Measurements from ENCODE around the gene FAM241A. TPM values are rescaled to one million over a fixed set of nuclear protein-coding genes. Genes with fewer than 3 reads are reported as not detected.
"Not testable (repeated sequence)": the region's sequence is repeated elsewhere in the genome, so short reads cannot be mapped to it uniquely, and the experiment has no call there.

The FAM241A gene
- 1.2 TPM for polyA plus RNA-seq

- Mint-ChIP-seq H3K4me1 (peaks cover 7 to 14% (median 11%) of the 10 kb centered on the region in 3 donors), H3K27me3 (peaks cover 2% of the 10 kb centered on the region), H3K4me3 (peak within 1 kb of the TSS; percentile 90 to 97 (median 96)), H3K36me3 (no peaks in the 10 kb centered on the region), H3K27ac (peak within 1 kb of the TSS; percentile 65 to 89 (median 66)), H3K9me3 (no peaks in the 10 kb centered on the region)
These were observed at the start of gene FAM241A for GRCh38 chr4:112145326-112145789. FAM241A (plus strand) TSS chr4:112145454; CDS start chr4:112145581, 127 bp downstream.

GRCh38 chr4:112098841-112099530 is 46.3 kb upstream of the FAM241A start:
- Mint-ChIP-seq H3K4me3 (no peak overlapping the region), H3K27ac (no peak overlapping the region), H3K36me3 (no peaks in the 10 kb centered on the region), H3K27me3 (no peaks in the 10 kb centered on the region), H3K9me3 (no peaks in the 10 kb centered on the region), H3K4me1 (peaks cover 0 to 2% (median 0%) of the 10 kb centered on the region in 3 donors)

- Mint-ChIP-seq H3K4me3 (no peak overlapping the region), H3K27me3 (no peaks in the 10 kb centered on the region), H3K4me1 (peaks cover 0 to 2% (median 0%) of the 10 kb centered on the region in 3 donors), H3K9me3 (no peaks in the 10 kb centered on the region), H3K36me3 (no peaks in the 10 kb centered on the region), H3K27ac (no peak overlapping the region)
These were observed 45.5 kb upstream of the FAM241A start for GRCh38 chr4:112099701-112100297.

GRCh38 chr4:112102875-112103370 is 42.3 kb upstream of the FAM241A start:
- no peak overlapping the region for H3K27ac Mint-ChIP-seq
- H3K9me3 Mint-ChIP-seq = no peaks in the 10 kb centered on the region
- no peaks in the 10 kb centered on the region for H3K36me3 Mint-ChIP-seq
- H3K27me3 Mint-ChIP-seq = no peaks in the 10 kb centered on the region
- no peak overlapping the region for H3K4me3 Mint-ChIP-seq
- peaks cover 0 to 2% (median 0%) of the 10 kb centered on the region in 3 donors for H3K4me1 Mint-ChIP-seq

GRCh38 chr4:112105201-112105969 is 39.9 kb upstream of the FAM241A start:
- Mint-ChIP-seq H3K4me1 (peaks cover 2 to 5% (median 4%) of the 10 kb centered on the region in 3 donors), H3K36me3 (no peaks in the 10 kb centered on the region), H3K27ac (no peak overlapping the region), H3K9me3 (no peaks in the 10 kb centered on the region), H3K4me3 (no peak overlapping the region), H3K27me3 (no peaks in the 10 kb centered on the region)

GRCh38 chr4:112109360-112110058 is 35.7 kb upstream of the FAM241A start:
- no peak overlapping the region for H3K27ac Mint-ChIP-seq
- no peaks in the 10 kb centered on the region for H3K36me3 Mint-ChIP-seq
- no peaks in the 10 kb centered on the region for H3K27me3 Mint-ChIP-seq
- H3K4me3 Mint-ChIP-seq = no peak overlapping the region
- H3K9me3 Mint-ChIP-seq = no peaks in the 10 kb centered on the region
- peaks cover 2 to 5% (median 4%) of the 10 kb centered on the region in 3 donors for H3K4me1 Mint-ChIP-seq

- Mint-ChIP-seq H3K27me3 (no peaks in the 10 kb centered on the region), H3K9me3 (no peaks in the 10 kb centered on the region), H3K4me3 (no peak overlapping the region), H3K27ac (no peak overlapping the region), H3K4me1 (peaks cover 2 to 5% (median 4%) of the 10 kb centered on the region in 3 donors), H3K36me3 (no peaks in the 10 kb centered on the region)
These were observed 35.2 kb upstream of the FAM241A start for GRCh38 chr4:112110059-112110425.

GRCh38 chr4:112111306-112111705 is 33.9 kb upstream of the FAM241A start:
- Mint-ChIP-seq H3K27ac (no peak overlapping the region), H3K36me3 (no peaks in the 10 kb centered on the region), H3K9me3 (no peaks in the 10 kb centered on the region), H3K4me1 (peaks cover 2 to 5% (median 4%) of the 10 kb centered on the region in 3 donors), H3K4me3 (no peak overlapping the region), H3K27me3 (no peaks in the 10 kb centered on the region)

- not testable (repeated sequence) for H3K36me3 Mint-ChIP-seq, H3K4me3 Mint-ChIP-seq, H3K4me1 Mint-ChIP-seq, H3K27me3 Mint-ChIP-seq, H3K9me3 Mint-ChIP-seq, H3K27ac Mint-ChIP-seq
These were observed 33.2 kb upstream of the FAM241A start for GRCh38 chr4:112112095-112112494.

- no peak overlapping the region for H3K4me3 Mint-ChIP-seq
- no peaks in the 10 kb centered on the region for H3K9me3 Mint-ChIP-seq
- peaks cover 2 to 5% (median 4%) of the 10 kb centered on the region in 3 donors for H3K4me1 Mint-ChIP-seq
- no peaks in the 10 kb centered on the region for H3K27me3 Mint-ChIP-seq
- H3K36me3 Mint-ChIP-seq = peaks cover 3% of the 10 kb centered on the region
- no peak overlapping the region for H3K27ac Mint-ChIP-seq
These were observed 32.6 kb upstream of the FAM241A start for GRCh38 chr4:112112590-112113170.

GRCh38 chr4:112113864-112114263 is 31.4 kb upstream of the FAM241A start:
- Mint-ChIP-seq H3K27me3 (no peaks in the 10 kb centered on the region), H3K27ac (no peak overlapping the region), H3K4me3 (no peak overlapping the region), H3K4me1 (peaks cover 2 to 5% (median 4%) of the 10 kb centered on the region in 3 donors), H3K36me3 (peaks cover 3% of the 10 kb centered on the region), H3K9me3 (no peaks in the 10 kb centered on the region)

GRCh38 chr4:112114452-112114851 is 30.8 kb upstream of the FAM241A start:
- Mint-ChIP-seq H3K9me3 (no peaks in the 10 kb centered on the region), H3K27me3 (no peaks in the 10 kb centered on the region), H3K27ac (no peak overlapping the region), H3K4me1 (peaks cover 2 to 5% (median 4%) of the 10 kb centered on the region in 3 donors), H3K4me3 (no peak overlapping the region), H3K36me3 (peaks cover 3% of the 10 kb centered on the region)

GRCh38 chr4:112118742-112119352 is 26.4 kb upstream of the FAM241A start:
- Mint-ChIP-seq H3K4me3 (no peak overlapping the region), H3K4me1 (peaks cover 0 to 4% (median 2%) of the 10 kb centered on the region in 3 donors), H3K27me3 (no peaks in the 10 kb centered on the region), H3K36me3 (peaks cover 8% of the 10 kb centered on the region), H3K9me3 (peaks cover 0 to 7% (median 0%) of the 10 kb centered on the region in 3 donors), H3K27ac (no peak overlapping the region)

GRCh38 chr4:112119353-112119783 is 25.9 kb upstream of the FAM241A start:
- Mint-ChIP-seq H3K4me1 (peaks cover 0 to 4% (median 2%) of the 10 kb centered on the region in 3 donors), H3K4me3 (peak overlapping the region in 1 of 4 donors; percentile 37), H3K27ac (peak overlapping the region in 1 of 3 donors; percentile 76)

More at GRCh38 chr4:112119353-112119783, 25.9 kb upstream of the FAM241A start:
- Mint-ChIP-seq H3K9me3 (peaks cover 0 to 7% (median 0%) of the 10 kb centered on the region in 3 donors), H3K36me3 (peaks cover 8% of the 10 kb centered on the region), H3K27me3 (peaks cover under 1% of the 10 kb centered on the region)
